ENCODE measurements around the gene MAGI2.

The MAGI2 gene

DNA sequence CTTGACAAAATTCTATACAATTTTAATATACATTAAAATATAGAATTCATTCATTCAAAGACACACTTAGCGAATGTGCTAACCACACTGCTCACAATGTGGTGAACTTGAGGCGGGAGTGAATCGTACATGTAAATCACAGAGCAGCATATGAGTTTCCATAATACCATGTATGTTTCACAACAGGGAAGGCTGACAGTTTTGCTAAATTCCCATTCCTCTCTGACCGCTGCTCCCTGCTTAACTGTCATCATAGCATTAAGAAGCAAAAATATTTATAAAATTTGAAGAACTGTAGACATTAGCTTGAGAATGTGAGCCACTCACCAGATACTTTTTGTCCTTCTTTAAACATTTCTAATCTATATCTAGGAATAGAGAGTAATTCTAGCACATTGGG, 763.3 kb downstream of the MAGI2 start:
- Histone ChIP-seq H3K9ac (ENCODE audit: low read depth, low read length) (no peak overlapping the region), H3K27ac (ENCODE audit: low read length) (no peak overlapping the region), H3K4me3 (ENCODE audit: low read depth in 1 of 2, low read length in 2 of 2) (no peak overlapping the region), H3K9me3 (ENCODE audit: insufficient read depth, low read length, severe bottlenecking) (no peaks in the 10 kb centered on the region), H3K79me2 (ENCODE audit: insufficient read depth, low read length) (no peaks in the 10 kb centered on the region), H3K4me1 (ENCODE audit: insufficient read depth, low read length) (no peaks in the 10 kb centered on the region), H3K36me3 (ENCODE audit: insufficient read depth, low read length) (no peaks in the 10 kb centered on the region), H4K20me1 (ENCODE audit: insufficient read depth, low read length) (no peaks in the 10 kb centered on the region), H3K27me3 (ENCODE audit: insufficient read depth, low read length, poor library complexity) (no peaks in the 10 kb centered on the region), H2AFZ (ENCODE audit: low read depth, low read length) (no peak overlapping the region), H3K4me2 (ENCODE audit: insufficient read depth, low read length) (no peak overlapping the region)
- DNase-seq (no peak), ATAC-seq (ENCODE audit: insufficient read depth, low read depth) (no peak)
- TF ChIP-seq EZH2 (IDR thresholded peaks at IDR 0.05; ENCODE audit: borderline replicate concordance, low read depth, low read length, severe bottlenecking): no peak
- TF ChIP-seq, protein P1, sequence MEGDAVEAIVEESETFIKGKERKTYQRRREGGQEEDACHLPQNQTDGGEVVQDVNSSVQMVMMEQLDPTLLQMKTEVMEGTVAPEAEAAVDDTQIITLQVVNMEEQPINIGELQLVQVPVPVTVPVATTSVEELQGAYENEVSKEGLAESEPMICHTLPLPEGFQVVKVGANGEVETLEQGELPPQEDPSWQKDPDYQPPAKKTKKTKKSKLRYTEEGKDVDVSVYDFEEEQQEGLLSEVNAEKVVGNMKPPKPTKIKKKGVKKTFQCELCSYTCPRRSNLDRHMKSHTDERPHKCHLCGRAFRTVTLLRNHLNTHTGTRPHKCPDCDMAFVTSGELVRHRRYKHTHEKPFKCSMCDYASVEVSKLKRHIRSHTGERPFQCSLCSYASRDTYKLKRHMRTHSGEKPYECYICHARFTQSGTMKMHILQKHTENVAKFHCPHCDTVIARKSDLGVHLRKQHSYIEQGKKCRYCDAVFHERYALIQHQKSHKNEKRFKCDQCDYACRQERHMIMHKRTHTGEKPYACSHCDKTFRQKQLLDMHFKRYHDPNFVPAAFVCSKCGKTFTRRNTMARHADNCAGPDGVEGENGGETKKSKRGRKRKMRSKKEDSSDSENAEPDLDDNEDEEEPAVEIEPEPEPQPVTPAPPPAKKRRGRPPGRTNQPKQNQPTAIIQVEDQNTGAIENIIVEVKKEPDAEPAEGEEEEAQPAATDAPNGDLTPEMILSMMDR (IDR thresholded peaks at IDR 0.05; ENCODE audit: borderline replicate concordance, extremely low read depth, low read length, poor library complexity, severe bottlenecking): no peak

DNA sequence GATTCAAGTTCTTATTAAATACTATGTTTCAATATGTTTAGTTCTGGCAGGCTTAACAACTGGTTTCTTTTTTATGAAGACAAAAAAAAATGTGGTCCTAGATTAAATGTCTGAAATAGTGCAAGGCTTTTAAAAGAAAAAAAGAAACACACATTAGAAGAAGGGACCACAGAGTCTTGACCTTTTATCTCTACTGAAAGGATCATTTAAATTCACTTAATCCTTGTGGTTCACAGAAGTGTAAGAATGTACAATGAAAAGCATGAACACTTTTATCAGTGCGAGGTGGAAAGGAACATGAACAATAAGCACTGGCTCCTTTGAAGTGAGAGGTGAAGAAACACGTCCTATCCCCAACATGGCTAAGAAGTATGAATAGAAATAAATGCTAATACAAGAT, 765.1 kb downstream of the MAGI2 start:
- H3K36me3 ChIP-seq (ENCODE audit: insufficient read depth, low read length): no peaks in the 10 kb centered on the region
- no peak overlapping the region for H2AFZ ChIP-seq (ENCODE audit: low read depth, low read length)
- no peaks in the 10 kb centered on the region for H4K20me1 ChIP-seq (ENCODE audit: insufficient read depth, low read length)
- H3K9ac ChIP-seq (ENCODE audit: low read depth, low read length): no peak overlapping the region
- no peaks in the 10 kb centered on the region for H3K4me1 ChIP-seq (ENCODE audit: insufficient read depth, low read length)
- H3K9me3 ChIP-seq (ENCODE audit: insufficient read depth, low read length, severe bottlenecking): no peaks in the 10 kb centered on the region
- no peak for ATAC-seq (ENCODE audit: insufficient read depth, low read depth)
- H3K4me3 ChIP-seq (ENCODE audit: low read depth in 1 of 2, low read length in 2 of 2): no peak overlapping the region
- DNase-seq: no peak
- no peak overlapping the region for H3K27ac ChIP-seq (ENCODE audit: low read length)
- TF ChIP-seq, protein P1 (IDR thresholded peaks at IDR 0.05; ENCODE audit: borderline replicate concordance, extremely low read depth, low read length, poor library complexity, severe bottlenecking): no peak
- no peak for TF ChIP-seq EZH2 (IDR thresholded peaks at IDR 0.05; ENCODE audit: borderline replicate concordance, low read depth, low read length, severe bottlenecking)
- H3K4me2 ChIP-seq (ENCODE audit: insufficient read depth, low read length): no peak overlapping the region
- no peaks in the 10 kb centered on the region for H3K27me3 ChIP-seq (ENCODE audit: insufficient read depth, low read length, poor library complexity)
- H3K79me2 ChIP-seq (ENCODE audit: insufficient read depth, low read length): no peaks in the 10 kb centered on the region

DNA sequence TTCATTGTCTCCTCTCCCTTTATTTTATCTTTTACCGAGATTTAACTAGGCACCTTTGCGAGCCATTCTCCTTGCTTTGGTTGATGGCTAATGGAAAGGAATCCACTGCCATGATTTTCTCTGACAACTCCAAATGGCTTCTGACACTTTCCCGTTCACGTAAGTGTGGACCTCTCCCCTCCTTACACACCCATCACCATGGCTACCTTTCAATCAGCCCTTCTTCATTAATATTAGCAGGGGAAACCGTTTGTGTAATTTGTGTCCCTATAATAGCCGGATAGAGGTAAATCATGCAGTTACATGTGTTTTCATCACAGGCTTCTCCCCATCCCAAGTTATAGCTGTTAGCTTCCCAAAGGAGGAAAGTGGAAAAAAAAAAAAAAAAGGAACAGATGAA, 767.3 kb downstream of the MAGI2 start:
- Histone ChIP-seq H3K27me3 (ENCODE audit: insufficient read depth, low read length, poor library complexity) (no peaks in the 10 kb centered on the region), H3K4me1 (ENCODE audit: insufficient read depth, low read length) (no peaks in the 10 kb centered on the region), H3K9ac (ENCODE audit: low read depth, low read length) (no peak overlapping the region), H2AFZ (ENCODE audit: low read depth, low read length) (no peak overlapping the region), H4K20me1 (ENCODE audit: insufficient read depth, low read length) (no peaks in the 10 kb centered on the region), H3K4me2 (ENCODE audit: insufficient read depth, low read length) (no peak overlapping the region), H3K4me3 (ENCODE audit: low read depth in 1 of 2, low read length in 2 of 2) (no peak overlapping the region), H3K79me2 (ENCODE audit: insufficient read depth, low read length) (no peaks in the 10 kb centered on the region), H3K36me3 (ENCODE audit: insufficient read depth, low read length) (no peaks in the 10 kb centered on the region), H3K27ac (ENCODE audit: low read length) (no peak overlapping the region), H3K9me3 (ENCODE audit: insufficient read depth, low read length, severe bottlenecking) (no peaks in the 10 kb centered on the region)
- no peak for ATAC-seq (ENCODE audit: insufficient read depth, low read depth)
- TF ChIP-seq EZH2 (IDR thresholded peaks at IDR 0.05; ENCODE audit: borderline replicate concordance, low read depth, low read length, severe bottlenecking): no peak
- TF ChIP-seq, protein P1 (IDR thresholded peaks at IDR 0.05; ENCODE audit: borderline replicate concordance, extremely low read depth, low read length, poor library complexity, severe bottlenecking): no peak
- no peak for DNase-seq

DNA sequence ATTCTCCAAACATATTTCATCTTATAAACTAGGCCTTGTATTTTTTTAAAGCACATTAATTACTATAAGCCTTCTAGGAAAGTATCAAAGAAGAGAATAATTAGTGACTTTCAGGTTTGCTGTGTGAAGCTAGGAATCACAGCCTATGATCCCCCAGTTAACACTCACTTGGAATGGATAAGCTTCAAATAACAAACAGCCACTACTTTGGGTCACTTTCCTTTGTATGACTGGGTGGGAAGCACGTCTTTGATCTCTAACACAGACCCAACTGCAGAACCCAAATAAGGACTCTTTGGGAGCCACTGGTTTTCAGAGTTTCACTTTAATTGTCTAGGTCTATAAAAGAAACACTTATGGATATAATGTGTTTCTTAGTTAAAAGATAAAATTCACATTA, 769.3 kb downstream of the MAGI2 start:
- Histone ChIP-seq H3K4me1 (ENCODE audit: insufficient read depth, low read length) (no peaks in the 10 kb centered on the region), H3K36me3 (ENCODE audit: insufficient read depth, low read length) (no peaks in the 10 kb centered on the region), H3K4me2 (ENCODE audit: insufficient read depth, low read length) (no peak overlapping the region), H3K27ac (ENCODE audit: low read length) (no peak overlapping the region), H3K9me3 (ENCODE audit: insufficient read depth, low read length, severe bottlenecking) (no peaks in the 10 kb centered on the region), H3K4me3 (ENCODE audit: low read depth in 1 of 2, low read length in 2 of 2) (no peak overlapping the region), H3K79me2 (ENCODE audit: insufficient read depth, low read length) (no peaks in the 10 kb centered on the region), H3K9ac (ENCODE audit: low read depth, low read length) (no peak overlapping the region), H2AFZ (ENCODE audit: low read depth, low read length) (no peak overlapping the region), H4K20me1 (ENCODE audit: insufficient read depth, low read length) (no peaks in the 10 kb centered on the region), H3K27me3 (ENCODE audit: insufficient read depth, low read length, poor library complexity) (no peaks in the 10 kb centered on the region)
- ATAC-seq (ENCODE audit: insufficient read depth, low read depth) (no peak), DNase-seq (no peak)
- TF ChIP-seq, protein P1 (IDR thresholded peaks at IDR 0.05; ENCODE audit: borderline replicate concordance, extremely low read depth, low read length, poor library complexity, severe bottlenecking): no peak
- TF ChIP-seq EZH2 (IDR thresholded peaks at IDR 0.05; ENCODE audit: borderline replicate concordance, low read depth, low read length, severe bottlenecking): no peak

Measured in DND-41 (cell line).